ENCODE data around the gene PTPRN2.

The PTPRN2 gene

DNA sequence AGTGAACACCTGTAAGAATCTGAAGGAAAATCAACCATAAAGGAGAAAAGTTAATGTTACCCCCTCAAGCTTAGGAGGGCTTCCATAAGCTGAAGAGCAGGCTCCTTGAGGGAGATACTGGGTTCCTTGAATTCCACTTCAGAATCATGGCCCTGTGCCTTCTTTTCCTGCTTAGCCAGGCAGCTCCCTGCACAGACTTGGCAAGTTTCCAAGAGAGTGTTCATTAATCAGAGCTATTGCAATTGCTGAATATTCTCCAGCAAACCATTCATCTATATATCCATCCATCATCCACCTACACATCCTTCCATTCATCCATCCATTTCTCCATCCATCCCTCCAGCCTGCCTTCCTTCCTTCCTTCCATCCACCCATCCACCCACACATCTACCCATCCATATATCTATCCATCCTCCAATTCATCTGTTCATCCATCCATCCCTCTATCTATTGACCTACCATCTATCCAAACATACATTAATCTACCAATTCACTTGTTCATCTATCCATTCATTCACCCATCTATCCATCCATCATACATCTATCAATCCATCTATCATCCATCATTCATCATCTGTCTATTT is 574.4 kb downstream of the PTPRN2 start:
- H3K4me3 ChIP-seq (ENCODE audit: low read depth, low read length): no peak overlapping the region

DNA sequence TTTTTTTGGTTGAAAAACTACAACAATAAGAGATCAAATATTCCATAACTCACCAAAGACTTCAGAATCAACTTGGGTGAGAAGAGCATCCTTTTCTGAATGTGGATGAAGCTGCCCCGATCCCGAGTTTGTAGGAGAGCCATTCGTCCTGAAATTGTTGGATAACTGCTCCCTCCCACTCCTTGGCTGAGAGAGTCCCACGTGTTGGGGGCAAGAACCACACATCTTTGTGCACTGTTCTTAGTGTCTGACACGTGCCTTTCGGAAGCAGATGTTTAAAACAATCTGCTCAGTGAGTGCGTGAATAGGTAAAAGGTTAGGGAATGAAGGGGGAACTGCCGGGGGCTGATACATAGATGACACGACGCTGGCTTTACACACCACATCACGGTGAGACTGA is 575.7 kb downstream of the PTPRN2 start:
- H3K4me3 ChIP-seq (ENCODE audit: low read depth, low read length): no peak overlapping the region

DNA sequence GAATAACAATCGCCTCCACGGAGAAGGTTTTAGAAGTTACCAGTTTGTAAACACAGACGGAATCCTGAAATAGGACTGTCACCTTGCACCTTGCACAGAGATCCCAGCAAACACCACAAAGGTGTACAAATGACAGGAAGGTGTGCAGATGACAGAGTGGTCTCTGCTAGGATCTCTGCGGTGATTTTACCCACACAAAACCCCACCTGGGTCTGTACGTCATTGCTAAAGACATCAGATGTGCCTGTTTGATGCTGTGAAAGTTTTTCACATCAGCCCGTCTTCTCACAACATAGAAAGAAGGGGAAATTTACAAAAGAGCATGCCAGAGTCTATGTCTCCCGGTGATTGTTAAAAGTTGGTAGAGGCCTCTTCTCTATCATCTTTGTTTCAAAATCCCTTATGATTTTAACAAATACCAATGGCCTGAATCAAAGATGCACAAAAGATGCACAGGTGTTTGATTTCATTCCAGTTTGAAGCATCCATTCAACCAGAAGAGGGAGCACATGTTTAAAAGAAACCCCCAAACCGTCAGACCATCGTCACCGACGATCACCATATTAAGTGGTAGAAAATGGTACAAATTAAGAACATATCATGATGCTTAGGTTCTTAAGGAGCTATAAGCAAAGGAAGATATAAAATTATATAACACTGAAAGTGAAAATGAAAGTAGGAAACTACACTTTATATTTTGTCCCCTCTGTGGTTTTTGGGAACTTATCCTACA is 576.5 kb downstream of the PTPRN2 start:
- H3K4me3 ChIP-seq (ENCODE audit: low read depth, low read length): no peak overlapping the region

DNA sequence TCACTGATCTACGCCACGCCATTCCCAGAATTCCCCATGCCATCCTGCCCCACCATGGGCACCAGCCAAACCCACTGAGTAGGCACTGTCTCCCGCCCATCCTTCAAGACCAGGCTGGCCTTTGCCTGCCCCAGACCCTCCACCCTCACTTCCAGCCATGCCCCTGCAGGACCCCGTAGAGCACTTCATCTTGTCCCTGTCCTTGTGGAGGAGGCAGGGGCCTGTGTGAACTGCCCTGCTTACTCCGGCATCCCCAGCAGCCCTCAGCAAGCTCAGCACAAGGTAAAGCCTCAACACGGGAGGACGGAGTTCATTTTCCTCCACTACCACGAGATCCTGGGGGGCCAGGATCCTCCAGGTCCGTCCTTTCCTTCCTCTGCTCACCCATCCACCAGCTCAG is 577.7 kb downstream of the PTPRN2 start:
- no peak overlapping the region for H3K4me3 ChIP-seq (ENCODE audit: low read depth, low read length)

DNA sequence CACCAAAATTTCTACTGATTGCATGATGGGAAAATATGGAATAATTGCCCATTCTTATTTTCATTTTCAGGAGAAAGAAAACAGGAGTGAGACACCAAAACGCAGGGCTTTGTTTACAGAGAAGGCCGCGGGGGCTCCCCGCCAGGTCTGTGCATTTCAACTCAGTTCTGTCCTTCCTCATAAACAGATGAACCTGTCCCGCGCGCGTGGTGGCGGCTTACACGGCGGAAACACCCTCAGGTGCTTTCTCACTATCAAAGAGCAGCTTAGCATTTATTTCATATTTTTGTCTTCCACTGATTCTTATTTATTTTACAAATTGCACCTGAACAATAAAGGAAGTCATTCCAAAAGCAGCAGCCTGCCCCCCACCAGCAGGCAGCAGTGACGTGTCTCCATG is 579.4 kb downstream of the PTPRN2 start:
- no peak overlapping the region for H3K4me3 ChIP-seq (ENCODE audit: low read depth, low read length)

DNA sequence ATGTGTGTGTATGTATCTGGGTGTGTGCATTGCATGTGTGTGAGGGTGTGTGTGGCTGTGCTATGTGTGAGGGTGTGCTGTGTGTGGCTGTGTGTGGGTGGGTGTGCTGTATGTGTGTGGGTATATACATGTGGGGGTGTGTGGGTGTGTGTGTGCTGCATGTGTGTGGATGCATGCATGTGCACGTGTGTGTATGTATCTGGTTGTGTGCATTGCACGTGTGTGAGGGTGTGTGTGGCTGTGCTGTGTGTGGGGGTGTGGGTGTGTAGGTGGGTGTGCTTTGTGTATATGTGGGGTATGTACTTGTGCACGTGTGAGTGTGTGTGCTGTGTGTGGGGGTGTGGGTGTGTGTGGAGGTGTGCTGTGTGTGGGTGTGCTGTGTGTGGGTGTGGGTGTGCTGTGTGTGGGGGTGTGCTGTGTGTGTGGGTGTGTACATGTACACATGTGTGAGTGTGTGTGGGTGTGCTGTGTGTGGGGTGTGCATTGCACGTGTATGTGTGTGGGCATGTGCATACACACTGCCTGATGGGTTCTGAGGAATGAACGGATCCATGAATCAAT is 579.8 kb downstream of the PTPRN2 start:
- no peak overlapping the region for H3K4me3 ChIP-seq (ENCODE audit: low read depth, low read length)

DNA sequence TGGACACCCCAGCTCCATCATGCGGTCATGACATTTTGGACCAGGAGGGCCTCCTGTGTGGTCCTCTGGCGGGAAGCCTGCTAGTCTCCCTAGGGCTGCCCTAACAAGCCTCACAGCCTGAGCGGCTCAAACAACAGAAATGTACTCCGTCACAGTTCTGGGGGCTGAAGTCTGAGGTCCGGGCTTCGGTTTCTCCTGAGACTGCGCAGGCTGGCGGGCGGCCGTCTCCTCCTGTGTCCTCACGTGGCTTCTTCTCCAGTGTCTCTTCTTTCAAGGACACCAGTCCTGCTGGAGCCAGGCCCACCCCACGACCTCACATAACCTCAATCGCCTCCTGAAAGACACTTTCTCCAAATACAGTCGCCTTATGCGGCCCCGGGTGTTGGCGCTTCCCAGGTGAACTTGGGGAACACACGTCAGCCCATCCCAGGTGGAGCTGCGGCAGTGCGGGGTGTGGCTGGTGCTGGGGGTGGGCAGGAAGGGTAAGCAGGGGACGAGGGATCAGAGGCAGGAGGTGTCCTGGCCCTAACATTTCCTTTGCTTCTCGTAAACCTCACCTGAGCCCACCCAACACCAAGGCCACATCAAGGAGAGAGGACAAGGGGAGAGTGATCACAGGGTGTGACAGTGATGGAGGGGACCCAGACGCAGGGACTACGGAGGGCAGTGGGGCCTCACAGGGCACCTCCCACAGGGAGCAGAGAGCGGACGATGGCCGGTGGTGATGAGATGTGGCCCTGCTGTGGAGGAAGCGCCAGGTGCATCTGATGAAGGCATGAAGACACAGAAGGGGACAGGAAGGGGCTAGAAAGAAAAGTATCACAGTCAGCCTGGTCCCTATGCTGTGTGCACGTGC is 580.6 kb downstream of the PTPRN2 start:
- H3K4me3 ChIP-seq (ENCODE audit: low read depth, low read length): no peak overlapping the region

DNA sequence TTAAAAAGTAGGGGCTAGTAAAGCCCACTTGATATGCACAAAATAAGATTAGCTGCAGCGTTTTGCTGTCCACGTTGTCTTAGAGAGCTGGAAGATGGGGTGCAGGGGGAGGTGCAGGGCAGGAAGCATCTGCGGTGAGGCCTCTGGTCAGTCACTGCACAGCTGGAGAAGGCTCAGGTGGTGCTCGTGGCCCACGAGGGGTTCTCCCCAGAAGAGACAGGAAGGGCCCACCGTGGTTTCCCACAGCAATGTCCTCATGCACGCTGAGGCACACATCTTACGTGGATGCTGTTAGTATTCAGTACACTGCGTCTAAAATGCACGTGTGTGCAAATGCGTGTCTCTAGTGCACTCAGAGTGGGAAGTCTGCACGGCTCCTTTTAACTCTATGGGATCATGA is 582.1 kb downstream of the PTPRN2 start:
- H3K4me3 ChIP-seq (ENCODE audit: low read depth, low read length): no peak overlapping the region

DNA sequence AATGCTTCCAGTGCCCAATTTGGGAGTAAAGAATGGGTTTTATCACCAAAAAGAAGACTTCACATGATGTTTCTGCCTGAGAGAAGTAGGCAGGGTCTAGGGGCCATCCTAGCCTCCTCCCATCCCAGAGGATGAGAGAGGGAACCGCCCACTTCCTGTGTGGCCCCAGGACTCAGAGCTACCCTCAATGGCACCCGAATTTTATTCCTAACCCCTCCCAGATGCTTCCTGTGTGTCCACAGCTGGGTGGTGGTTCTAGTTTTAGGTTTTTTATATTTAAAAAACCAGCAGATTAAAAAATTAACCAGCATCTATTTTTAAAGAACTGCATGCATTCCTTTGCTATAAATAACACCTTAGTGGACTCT is 583.5 kb downstream of the PTPRN2 start:
- no peak overlapping the region for H3K4me3 ChIP-seq (ENCODE audit: low read depth, low read length)

DNA sequence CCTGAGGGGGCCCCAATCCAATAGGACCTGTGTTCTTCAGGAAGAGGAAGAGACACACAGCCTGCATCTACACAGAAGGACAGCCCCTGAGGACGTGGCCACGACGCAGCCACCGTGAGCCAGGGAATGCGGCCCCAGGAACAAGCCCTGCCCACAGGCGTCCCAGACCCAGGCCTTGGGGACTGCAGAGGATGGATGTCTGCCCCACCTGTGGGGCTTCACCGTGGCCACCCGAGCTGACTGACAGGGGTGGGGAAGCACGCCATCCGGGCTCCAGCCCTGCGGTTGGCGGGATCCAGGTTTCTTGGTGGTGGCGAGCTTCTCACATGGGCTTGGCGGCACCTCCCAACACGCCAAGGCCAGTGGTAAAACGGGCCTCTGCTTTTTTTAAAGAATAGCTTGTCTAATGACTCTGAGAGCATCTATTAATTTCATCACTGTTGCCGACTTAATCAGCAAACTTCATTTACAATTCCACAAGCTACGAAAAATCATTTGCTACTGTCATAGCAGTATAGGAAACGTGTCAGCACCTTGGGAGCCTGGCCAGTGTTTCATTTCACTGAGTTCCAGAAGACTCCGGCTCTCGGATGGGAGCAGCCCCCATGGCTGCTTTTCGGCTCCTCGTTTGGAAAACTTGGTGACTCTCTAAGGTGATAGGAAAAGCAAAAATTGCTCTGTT is 584.0 kb downstream of the PTPRN2 start:
- H3K4me3 ChIP-seq (ENCODE audit: low read depth, low read length): no peak overlapping the region

DNA sequence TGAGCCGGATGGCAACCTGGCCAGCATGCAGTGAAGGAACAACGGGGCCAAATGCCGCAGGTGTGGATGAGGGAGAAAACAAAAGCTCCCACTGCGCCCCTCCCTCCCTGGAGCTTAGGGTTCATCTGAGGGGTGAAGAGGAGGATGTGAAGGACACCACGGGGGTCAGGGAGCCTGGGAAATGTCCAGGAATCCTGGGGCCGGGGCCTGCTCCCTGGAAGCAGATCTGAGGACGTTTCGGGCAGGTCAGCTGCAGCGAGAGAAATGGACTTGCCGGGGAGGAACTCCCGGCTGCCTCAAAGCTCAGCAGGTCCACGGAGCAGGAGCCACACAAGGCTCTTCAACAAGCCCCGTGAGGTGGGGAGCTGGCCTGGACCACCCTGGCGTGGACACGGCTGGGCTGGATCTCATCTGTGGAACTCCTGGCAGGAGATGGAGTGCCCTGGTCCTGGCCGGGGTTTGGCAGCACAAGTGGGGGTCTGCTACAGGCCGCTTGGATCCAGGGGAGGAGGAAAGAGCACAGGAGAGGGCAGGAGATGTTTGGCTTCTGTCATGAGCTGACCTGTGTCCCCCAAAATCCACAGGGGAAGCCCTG is 585.0 kb downstream of the PTPRN2 start:
- H3K4me3 ChIP-seq (ENCODE audit: low read depth, low read length): no peak overlapping the region

DNA sequence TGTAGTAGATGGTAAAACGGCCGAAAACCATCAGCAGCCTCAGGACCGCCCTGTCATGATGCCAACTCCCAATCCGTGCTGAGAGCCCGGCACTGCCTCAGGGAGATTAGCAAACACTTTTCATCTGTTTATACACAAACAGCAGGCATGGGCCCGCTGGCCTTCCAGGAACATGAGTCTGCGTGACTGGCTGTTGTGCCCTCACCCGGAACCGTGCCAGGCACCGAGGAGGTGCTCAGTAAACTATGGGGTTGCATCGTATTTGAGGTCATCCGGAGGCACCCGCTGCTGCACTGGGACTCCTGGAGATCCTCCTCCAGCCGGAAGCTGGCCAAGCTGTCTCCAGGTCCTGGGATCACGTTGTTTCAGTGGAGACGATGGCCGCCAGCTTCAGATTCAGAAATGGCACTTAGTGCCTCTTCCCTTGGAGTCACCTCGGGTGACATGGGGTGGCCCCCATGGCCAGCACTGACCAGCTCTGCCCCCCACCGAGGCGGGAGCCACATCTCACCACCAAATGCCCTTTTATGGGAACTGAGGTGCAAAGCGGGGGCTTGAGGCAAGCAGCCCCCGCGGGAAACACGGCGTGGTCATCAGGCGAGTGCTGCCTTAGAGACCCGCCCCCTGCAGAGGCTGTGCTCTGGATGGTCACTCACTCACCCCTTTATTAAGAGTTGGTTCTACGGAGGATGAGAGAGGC is 585.9 kb downstream of the PTPRN2 start:
- H3K4me3 ChIP-seq (ENCODE audit: low read depth, low read length): no peak overlapping the region

DNA sequence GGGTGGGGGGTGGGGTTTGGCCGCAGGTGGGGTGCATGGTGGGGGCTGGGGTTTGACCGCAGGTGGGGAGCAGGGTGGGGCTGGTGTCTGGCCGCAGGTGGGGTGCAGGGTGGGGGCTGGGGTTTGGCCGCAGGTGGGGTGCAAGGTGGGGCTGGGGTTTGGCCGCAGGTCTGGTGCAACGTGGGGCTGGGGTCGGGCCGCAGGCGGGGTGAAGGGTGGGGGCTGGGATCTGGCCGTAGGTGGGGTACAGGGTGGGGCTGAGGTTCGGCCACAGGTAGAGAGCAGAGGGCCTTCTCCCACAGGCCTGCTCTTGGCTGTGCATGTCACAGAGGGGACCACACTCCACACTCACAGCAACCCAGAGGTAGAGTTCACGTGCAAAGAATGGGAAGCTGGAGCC is 586.6 kb downstream of the PTPRN2 start:
- no peak overlapping the region for H3K4me3 ChIP-seq (ENCODE audit: low read depth, low read length)

DNA sequence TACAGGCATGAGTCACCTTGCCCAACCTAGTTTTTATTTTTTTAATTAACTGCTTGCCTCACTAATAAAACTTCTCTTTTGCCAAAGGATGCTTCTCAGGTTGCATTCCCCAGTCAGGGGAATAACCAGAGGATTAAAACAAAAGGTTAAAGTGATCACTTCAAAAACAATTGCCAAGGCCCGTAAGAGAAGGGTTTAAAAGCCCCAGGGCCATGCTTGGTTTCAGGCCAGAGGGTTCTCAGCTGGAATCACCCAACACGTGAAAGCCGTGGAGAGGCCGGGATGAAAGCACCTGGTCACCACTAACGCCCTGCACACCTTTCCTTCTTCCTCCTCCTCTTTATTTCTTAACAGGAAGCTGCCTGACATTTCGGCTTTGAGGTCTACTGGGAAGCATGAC is 587.5 kb downstream of the PTPRN2 start:
- H3K4me3 ChIP-seq (ENCODE audit: low read depth, low read length): no peak overlapping the region

DNA sequence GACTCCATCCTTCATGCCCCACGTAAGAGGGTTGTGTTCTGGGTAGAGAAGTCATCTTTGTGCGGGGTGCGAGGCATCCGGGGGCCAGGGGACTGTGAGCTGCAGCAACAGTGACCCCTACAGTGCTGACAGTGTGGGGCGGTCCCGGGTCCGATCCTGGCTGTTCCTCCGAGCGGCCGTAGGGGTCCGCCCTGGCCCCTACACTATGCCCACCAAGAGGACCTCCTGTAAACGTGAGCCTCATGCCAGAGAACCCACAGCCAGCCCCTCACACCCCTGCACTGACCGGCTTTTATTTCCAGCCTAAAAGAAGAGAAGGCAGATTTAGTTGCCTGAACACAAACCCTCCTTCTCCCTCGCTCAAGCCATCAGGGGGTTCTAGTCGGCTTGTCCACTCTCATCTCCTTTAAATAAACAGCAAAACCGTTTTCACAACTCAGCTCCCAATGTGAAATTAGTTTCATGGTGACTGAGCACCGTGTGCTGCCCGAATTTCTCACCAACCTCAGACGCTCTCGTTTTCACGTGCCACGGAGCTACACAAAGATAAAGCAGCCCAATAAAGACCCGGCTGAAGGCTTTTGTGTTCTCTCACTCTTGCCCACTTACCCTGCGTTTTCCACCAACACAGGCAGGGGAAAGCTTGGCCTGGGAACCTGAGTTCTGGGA is 588.6 kb downstream of the PTPRN2 start:
- H3K4me3 ChIP-seq (ENCODE audit: low read depth, low read length): no peak overlapping the region

DNA sequence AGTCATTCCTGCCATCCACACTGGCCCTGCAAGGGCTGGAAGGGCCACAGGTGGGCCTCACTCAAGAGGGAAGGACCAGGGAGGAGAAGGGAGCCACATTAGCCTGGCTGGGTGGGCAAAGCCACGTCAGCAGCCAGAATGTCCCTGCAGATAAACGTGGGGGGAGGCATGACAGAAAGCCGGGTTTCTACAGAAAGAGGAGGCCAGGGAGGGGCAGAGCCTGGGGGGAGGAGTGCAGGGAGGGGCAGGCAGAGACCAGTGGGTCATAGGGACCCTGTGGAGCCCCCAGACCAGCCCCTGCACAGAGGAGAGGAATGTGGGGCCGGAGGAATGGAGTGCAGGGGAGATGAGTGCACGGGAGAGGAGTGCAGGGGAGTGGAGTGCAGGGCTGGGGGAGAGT is 590.2 kb downstream of the PTPRN2 start:
- no peak overlapping the region for H3K4me3 ChIP-seq (ENCODE audit: low read depth, low read length)

DNA sequence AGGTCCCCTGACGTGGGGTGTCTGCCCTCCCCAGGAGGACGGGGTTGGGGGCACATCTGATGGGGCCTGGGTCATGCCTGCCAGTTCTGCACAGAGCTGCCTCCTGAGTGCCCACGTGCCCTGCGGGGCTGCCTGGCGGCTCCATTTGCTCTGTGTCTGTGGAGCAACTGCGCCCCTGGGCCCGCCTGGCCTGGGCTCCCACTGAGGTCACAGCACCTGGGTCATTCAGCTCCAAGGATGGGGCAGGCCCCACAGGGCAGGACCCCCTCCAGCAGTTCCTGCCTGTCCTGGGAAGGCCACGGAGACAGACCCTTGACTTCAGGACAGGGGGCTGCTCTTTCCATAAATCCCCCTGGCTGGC is 590.6 kb downstream of the PTPRN2 start:
- H3K4me3 ChIP-seq (ENCODE audit: low read depth, low read length): no peak overlapping the region

DNA sequence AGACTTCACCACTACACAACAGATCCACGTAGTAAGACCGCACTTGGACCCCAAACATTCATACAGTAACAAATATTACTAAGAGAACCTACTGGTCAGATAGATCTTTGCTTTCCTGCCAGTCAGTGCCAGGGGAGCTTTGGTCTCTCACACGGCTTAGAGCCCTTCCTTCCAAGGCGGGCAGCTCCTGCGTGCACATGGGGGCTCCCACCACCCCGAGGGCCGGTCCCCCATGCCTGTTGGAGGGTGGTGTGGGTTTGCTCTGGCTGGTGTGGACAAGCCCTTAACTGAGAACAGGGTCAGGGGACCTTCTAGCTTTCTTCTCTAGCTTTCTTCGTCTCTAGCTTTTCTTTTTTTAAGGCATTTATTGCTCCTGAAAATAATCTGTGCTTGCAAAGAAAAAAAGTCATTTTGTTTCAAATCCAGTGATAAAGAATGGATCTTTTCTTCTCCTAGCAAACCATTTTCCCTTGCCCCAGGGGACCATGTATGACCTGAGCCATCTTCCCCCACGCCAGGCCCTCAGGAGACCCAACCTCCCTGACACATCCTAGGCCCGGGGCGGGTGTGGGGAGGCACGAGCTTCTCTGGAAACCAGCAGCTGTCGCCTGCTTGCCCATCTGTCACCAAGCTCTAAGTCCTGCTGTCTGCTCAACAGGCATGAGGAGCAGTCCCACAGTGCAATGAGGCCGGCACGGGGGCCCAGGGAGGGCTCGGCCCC is 591.1 kb downstream of the PTPRN2 start:
- H3K4me3 ChIP-seq (ENCODE audit: low read depth, low read length): no peak overlapping the region

DNA sequence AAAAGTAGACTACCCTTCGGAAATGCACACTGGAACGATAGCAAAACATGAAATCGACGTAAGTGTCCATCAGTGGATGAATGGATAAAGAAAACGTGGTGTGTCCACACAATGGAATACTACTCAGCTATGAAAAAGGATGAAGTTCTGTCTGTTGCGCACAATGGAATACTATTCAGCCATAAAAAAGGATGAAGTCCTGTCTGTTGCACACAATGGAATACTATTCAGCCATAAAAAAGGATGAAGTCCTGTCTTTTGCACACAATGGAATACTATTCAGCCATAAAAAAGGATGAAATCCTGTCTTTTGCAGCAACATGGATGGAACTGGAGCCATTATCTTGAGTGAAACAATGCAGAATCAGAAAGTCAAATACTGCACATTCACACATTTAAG is 591.8 kb downstream of the PTPRN2 start:
- H3K4me3 ChIP-seq (ENCODE audit: low read depth, low read length): no peak overlapping the region

Data from iPS-11a (cell line).